Stimulated activated naive CD4-positive, alpha-beta T cell treated with Interleukin-2 at 50 U/mL for 16 hours (primary cell): ENCODE data around the gene MYL10.

Experiments used
- DNase-seq: peaks from one replicate; lab custom pipeline; 2025; lab: John Stamatoyannopoulos, UW

Gene MYL10

DNA sequence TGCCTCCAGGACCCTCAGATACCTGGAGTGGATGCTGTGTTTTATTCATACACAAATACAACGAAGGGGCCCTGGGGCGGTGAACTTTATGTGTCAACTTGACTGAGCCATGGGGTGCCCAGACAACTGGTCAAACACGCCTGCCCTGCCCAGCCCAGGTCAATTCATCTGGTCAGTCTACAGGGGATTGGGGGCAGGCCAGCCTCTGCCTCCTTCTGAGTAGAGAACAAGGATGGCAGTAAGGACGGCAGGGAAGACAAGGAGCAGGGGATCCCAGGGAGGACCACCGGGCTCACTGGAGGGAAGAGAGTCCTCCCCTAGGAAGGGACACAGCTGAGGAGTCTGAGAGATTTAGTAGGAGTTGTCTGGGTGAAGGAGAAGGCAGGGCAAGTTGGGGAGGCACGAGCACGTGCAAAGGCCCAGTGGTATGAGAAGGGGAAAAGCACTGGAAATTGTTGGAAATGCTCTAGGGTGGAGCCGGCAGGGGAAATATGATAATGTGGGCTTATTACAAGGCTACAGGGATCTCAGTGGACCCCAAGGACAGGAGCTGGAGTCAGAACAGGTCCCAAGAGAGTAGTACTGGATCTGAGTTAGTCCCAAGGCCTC is 63.4 kb downstream of the MYL10 start:
- DNase-seq: no peak

DNA sequence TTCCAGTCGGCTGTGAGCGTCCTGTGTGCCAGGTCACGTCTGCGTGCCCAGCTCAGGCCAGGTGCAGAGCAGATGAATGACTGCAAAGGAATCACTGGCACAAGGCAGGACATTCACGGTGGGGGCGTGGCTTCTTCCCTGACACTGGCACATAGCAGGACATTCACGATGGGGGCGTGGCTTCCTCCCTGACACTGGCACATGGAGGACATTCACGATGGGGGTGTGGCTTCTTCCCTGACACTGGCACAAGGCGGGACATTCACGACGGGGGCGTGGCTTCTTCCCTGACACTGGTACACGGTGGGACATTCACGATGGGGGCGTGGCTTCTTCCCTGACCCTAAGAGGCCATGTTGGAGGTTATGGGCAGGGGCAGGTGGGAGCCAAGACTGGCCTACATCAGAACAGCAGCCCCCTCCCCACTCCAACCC is 64.3 kb downstream of the MYL10 start:
- DNase-seq: no peak

DNA sequence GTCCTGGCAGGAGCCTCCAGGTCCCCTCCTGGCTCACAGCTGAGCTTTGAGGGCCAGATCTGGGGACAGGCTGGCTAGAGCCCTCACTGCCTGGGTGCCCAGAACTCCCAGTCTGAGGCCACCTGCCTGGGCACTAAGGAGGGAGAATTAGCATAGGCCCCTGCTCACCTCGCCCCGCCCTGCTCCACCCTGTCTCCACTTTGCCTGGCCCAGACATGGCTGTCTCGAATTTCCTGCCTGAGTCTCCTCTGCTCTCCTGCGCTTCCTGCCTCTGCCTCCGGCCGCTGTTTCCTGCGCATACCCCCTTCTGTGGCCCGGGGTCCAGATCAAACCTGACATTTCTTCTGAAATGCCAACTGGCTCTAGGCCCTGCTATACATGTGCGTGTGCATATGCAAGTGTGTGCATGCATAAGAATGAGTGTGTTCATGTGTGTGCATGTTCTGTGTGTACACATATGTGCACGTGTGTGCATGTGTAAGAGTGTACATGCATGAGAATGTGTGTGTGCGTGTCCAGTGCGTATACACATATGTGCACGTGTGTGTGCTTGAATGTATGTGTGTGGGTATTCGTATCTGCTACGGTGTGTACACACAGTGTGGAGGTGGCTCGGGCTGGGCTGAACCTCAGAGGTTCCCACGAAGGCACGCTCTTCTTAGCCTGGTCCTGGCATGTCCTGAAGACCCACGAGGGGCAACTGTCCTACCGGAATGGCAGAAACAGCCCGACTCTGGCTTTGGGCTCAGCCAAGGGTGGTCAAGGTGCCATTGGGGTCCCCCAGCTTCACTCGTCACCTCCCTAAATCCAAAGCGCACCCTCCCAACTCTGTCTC is 64.9 kb downstream of the MYL10 start:
- no peak for DNase-seq
